ENCODE measurements around the gene COL4A6.

COL4A6 gene

GRCh38 chrX:108257556-108257955, 180.7 kb downstream of the COL4A6 start:
- no peak overlapping the region for H3K27ac Mint-ChIP-seq

DNA sequence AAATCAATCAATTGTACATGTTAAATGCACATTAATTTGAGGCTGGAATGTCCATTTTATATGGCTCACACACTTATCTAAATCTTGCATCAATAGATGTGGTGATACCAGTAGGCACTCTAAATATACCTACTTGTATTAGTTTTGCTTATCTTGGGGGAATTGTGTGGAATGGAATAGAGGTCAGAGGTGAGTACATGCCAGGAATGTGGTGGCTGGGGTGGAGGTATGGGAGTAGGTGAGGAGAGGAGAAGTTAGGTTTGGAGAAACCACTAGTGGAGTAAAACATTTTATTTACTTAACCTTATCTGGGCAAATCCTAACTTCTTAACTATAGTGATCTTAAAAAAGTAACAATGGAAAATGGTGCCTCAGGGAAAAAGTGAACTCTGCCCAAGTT, 183.6 kb downstream of the COL4A6 start:
- Mint-ChIP-seq H3K9me3 (peaks cover 2 to 6% of the 10 kb centered on the region in 2 donors), H3K4me3 (no peak overlapping the region), H3K4me1 (no peaks in the 10 kb centered on the region), H3K27ac (no peak overlapping the region), H3K27me3 (peaks cover 13% of the 10 kb centered on the region in 2 donors), H3K36me3 (no peaks in the 10 kb centered on the region)
- DNase-seq (no peak), ATAC-seq (replicated peaks) (no peak)

More at GRCh38 chrX:108257556-108257955, 180.7 kb downstream of the COL4A6 start:
- Mint-ChIP-seq H3K36me3 (no peaks in the 10 kb centered on the region), H3K4me3 (no peak overlapping the region), H3K27me3 (peaks cover 13% of the 10 kb centered on the region in 2 donors), H3K4me1 (no peaks in the 10 kb centered on the region), H3K9me3 (peaks cover 0 to 3% of the 10 kb centered on the region in 2 donors)
- no peak for ATAC-seq (replicated peaks)
- DNase-seq: no peak

GRCh38 chrX:108250654-108251579, 187.3 kb downstream of the COL4A6 start:
- H3K4me3 Mint-ChIP-seq: no peak overlapping the region
- peaks cover 0 to 16% of the 10 kb centered on the region in 2 donors for H3K27me3 Mint-ChIP-seq
- ATAC-seq (replicated peaks) (no peak), DNase-seq (no peak)
- H3K27ac Mint-ChIP-seq: no peak overlapping the region
- H3K9me3 Mint-ChIP-seq: peaks cover 2 to 6% of the 10 kb centered on the region in 2 donors
- H3K36me3 Mint-ChIP-seq: no peaks in the 10 kb centered on the region
- H3K4me1 Mint-ChIP-seq: no peaks in the 10 kb centered on the region

DNA sequence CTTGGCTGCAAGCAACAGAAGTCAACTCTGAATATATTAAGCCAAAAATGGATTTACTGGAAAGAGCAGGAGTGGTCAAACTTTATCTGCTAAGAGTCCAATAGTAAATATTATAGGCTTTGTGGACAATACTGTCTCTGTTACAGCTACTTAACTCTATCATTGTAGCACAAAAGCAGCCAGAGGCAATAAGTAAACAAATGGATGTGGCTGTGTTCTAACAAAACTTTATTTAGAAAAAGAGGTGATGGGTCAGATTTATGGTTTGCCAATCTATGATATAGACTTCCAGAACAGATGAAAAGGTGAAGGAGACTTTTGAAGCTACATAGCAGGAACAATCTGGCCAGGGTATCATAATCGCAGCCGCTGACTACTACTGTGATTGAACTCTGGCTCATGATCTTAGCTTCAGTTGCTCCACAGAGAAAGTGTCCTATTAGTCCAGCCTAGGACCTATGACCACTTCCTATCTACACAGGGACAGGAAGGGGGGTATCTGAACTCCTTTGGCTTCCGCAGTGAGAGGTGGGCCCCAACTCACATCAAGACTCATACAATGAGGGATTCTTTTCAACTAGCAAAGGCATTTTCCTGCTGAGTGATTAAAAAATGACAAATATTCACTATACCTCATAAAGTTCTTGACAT, 191.8 kb downstream of the COL4A6 start:
- ATAC-seq (replicated peaks): no peak
- no peak for DNase-seq
- H3K4me3 Mint-ChIP-seq: no peak overlapping the region
- H3K27me3 Mint-ChIP-seq: peaks cover 0 to 8% of the 10 kb centered on the region in 2 donors
- H3K4me1 Mint-ChIP-seq: no peaks in the 10 kb centered on the region
- H3K36me3 Mint-ChIP-seq: no peaks in the 10 kb centered on the region
- H3K27ac Mint-ChIP-seq: no peak overlapping the region
- H3K9me3 Mint-ChIP-seq: no peaks in the 10 kb centered on the region

- no peak for DNase-seq
- no peaks in the 10 kb centered on the region for H3K9me3 Mint-ChIP-seq
- H3K27ac Mint-ChIP-seq: no peak overlapping the region
- no peaks in the 10 kb centered on the region for H3K4me1 Mint-ChIP-seq
- no peaks in the 10 kb centered on the region for H3K36me3 Mint-ChIP-seq
- no peak for ATAC-seq (replicated peaks)
- H3K4me3 Mint-ChIP-seq: no peak overlapping the region
- peaks cover 0 to 8% of the 10 kb centered on the region in 2 donors for H3K27me3 Mint-ChIP-seq
These were observed 192.8 kb downstream of the COL4A6 start for GRCh38 chrX:108245462-108245861.

- Mint-ChIP-seq H3K4me1 (no peaks in the 10 kb centered on the region), H3K36me3 (no peaks in the 10 kb centered on the region), H3K27me3 (peaks cover 4 to 19% of the 10 kb centered on the region in 2 donors), H3K4me3 (no peak overlapping the region), H3K27ac (no peak overlapping the region), H3K9me3 (peaks cover 0 to 1% of the 10 kb centered on the region in 2 donors)
- ATAC-seq (replicated peaks): no peak
- DNase-seq: no peak
These were observed 202.2 kb downstream of the COL4A6 start for GRCh38 chrX:108235986-108236385.

DNA sequence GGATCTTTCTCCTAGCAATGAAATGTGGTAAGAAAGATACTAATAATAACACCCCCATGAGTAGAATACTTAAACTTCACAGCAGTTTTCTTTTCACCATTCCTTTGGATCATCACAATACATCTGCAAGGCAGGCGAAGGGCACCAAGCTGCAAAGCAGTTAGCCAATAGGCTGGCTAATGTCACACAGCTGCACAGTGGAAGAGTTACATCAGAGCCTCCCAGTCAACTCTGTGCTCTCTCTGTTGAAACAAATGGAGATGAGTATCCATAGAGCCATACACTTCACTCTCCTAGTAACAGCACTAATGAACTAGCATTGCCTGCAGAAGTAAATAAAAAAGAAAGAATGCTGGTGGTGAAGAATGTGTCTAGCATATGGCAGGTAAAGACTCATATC, 207.6 kb downstream of the COL4A6 start:
- Mint-ChIP-seq H3K27ac (no peak overlapping the region), H3K36me3 (no peaks in the 10 kb centered on the region), H3K27me3 (peaks cover 8 to 13% of the 10 kb centered on the region in 2 donors), H3K4me3 (no peak overlapping the region), H3K4me1 (no peaks in the 10 kb centered on the region), H3K9me3 (no peaks in the 10 kb centered on the region)
- no peak for ATAC-seq (replicated peaks)
- DNase-seq: no peak

DNA sequence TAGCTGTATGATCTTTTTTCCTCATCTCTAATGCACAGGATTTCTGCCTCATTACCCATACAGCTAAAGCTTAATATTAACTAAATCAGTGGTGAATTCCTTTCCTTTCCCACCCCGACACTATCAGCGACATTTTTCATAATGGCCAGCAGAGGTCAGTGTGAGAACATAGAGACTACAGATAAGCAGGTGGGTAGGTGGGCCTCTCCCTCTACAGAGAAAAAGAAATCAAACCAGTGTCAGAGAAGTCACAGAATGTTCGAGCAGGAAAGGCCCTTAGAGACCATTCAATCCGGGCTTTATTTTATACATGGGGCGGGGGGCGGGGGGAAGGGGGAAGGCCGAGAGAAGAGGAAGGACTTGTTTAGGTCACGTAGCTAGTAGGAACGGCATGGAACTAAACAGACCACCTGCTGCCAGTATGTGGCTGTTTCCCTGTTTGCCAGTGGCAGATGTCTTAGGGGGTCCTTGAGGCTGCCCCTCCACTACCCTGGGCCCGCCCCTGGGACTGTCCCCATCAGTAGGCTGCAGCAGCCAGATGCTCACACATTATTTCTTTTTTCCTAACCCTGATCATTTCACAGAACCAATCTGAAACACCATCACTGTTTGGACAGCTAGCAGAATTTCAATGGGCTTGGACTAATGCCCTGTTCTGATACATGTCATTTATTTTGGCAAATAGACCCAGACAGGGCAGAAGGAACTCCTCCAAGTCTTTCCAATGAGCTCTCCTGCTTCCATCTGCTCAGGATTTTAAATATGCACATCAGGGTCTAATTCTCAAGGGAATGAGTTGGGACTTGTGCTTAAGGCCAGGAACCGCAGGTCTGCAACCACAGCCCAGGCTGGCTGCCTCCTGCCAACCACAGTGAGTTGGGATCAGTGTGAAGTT, 213.2 kb downstream of the COL4A6 start:
- DNase-seq: no peak
- Mint-ChIP-seq H3K4me3 (no peak overlapping the region), H3K9me3 (no peaks in the 10 kb centered on the region), H3K36me3 (no peaks in the 10 kb centered on the region), H3K4me1 (peaks cover 3 to 5% of the 10 kb centered on the region in 2 donors), H3K27ac (no peak overlapping the region), H3K27me3 (peaks cover 0 to 27% of the 10 kb centered on the region in 2 donors)
- peak; percentile 39 to 53 for ATAC-seq (replicated peaks)

DNA sequence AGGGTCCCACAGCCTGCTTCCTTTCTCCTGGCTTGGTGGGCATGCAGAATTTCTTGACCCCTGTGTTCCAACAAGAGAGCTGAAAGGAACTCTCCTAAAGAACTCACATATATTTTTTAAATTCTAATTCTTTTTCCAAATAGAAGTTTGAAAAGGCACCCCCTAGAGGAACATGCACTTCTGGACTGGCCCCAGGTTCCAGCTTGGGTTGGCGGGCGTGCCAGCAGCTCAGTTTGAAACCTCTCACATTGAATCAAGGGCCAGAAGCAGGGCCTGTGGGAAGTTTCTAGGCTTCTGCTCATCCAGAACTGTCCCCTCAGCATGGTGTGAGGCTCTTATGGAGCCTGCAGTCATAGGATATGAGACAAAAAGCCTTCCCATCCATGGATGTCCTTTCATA, 214.0 kb downstream of the COL4A6 start:
- Mint-ChIP-seq H3K4me3 (no peak overlapping the region), H3K36me3 (no peaks in the 10 kb centered on the region), H3K27ac (no peak overlapping the region), H3K4me1 (peaks cover 3 to 5% of the 10 kb centered on the region in 2 donors), H3K9me3 (no peaks in the 10 kb centered on the region), H3K27me3 (peaks cover 0 to 27% of the 10 kb centered on the region in 2 donors)
- no peak for ATAC-seq (replicated peaks)
- no peak for DNase-seq

DNA sequence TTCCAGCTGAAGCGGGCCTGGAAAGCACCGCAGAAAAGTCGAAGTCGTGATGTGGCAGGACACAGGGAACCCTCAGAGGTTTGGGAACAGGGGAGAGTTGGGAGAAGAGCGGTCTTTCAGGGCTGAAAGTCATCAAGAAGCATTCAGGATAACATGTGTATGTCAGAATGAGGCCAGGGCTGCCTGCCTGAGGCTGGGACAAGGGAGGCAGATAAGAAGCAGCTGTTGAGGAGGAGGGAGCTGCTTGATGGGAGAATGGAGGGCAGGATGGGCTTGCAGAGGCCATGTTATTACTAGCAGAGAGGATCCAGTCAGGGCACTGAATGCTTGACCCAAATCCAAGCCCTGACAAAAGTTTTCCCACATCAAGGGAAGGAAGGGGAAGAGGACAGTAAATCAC, 214.6 kb downstream of the COL4A6 start:
- Mint-ChIP-seq H3K9me3 (no peaks in the 10 kb centered on the region), H3K4me3 (no peak overlapping the region), H3K4me1 (peaks cover 3 to 5% of the 10 kb centered on the region in 2 donors), H3K27me3 (peaks cover 0 to 22% of the 10 kb centered on the region in 2 donors), H3K27ac (no peak overlapping the region), H3K36me3 (no peaks in the 10 kb centered on the region)
- ATAC-seq (replicated peaks): no peak
- DNase-seq: no peak

DNA sequence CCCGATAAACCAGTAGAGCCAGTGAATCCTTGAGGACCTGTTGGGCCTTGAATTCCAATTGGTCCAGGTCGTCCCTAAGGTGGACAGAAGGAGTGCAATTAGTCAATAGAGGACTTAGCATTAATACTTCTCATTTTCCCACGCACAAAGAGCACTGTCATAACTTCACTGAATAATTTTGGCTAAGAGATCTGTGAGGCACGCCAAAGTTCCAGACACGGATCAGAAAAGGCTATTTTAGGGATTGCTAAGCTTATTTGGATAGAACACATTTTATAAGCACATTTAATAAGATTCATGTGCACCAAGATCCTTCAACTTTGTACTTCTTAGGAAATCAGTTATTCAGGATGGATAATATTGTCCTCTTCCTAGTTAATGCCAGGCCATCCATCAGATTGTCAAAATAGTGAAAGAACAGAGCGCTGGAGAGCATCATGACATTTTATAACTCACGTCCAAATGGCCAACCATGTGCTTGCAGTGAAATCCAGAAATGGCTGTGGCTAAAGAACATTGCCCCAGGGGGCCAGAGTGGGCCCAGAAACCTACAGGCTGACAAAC, 216.8 kb downstream of the COL4A6 start:
- Mint-ChIP-seq H3K27me3 (peaks cover 0 to 14% of the 10 kb centered on the region in 2 donors), H3K9me3 (no peaks in the 10 kb centered on the region), H3K36me3 (no peaks in the 10 kb centered on the region), H3K27ac (no peak overlapping the region), H3K4me1 (peaks cover 3 to 5% of the 10 kb centered on the region in 2 donors), H3K4me3 (no peak overlapping the region)
- DNase-seq (no peak), ATAC-seq (replicated peaks) (no peak)

DNA sequence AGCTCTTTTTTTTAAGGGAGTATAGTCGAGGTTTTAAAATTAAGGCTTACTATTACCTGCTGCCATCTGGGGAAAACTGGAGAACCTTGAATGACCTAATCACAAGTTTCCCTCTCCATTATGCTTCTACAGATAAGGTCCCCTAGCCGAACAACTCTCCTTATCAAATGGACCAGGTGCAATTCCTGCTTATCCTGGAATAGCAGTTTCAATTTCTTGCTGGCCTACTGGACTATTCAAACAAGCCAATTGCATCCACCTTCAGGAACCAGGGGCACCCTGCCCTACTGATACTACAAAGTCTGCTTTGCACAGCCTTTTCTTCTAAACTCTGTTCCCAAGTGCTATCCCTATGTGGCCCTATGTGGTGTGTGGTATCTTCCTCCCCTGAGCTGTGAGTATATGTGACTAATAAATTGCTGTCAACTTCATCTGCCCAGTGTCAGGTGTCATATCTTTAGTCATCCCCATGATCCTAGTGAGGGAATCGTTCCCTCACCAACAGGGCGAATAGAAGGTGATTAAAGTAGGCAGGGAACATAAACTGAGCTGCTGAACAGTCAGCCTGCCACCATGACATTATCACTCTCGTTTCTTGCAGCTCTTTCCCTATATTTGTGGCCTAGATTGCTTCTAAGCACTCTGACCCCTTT, 218.1 kb downstream of the COL4A6 start:
- H3K27me3 Mint-ChIP-seq: peaks cover 0 to 14% of the 10 kb centered on the region in 2 donors
- DNase-seq (no peak), ATAC-seq (replicated peaks) (no peak)
- H3K4me1 Mint-ChIP-seq: peaks cover 3 to 5% of the 10 kb centered on the region in 2 donors
- no peaks in the 10 kb centered on the region for H3K9me3 Mint-ChIP-seq
- H3K36me3 Mint-ChIP-seq: no peaks in the 10 kb centered on the region
- no peak overlapping the region for H3K27ac Mint-ChIP-seq
- no peak overlapping the region for H3K4me3 Mint-ChIP-seq

DNA sequence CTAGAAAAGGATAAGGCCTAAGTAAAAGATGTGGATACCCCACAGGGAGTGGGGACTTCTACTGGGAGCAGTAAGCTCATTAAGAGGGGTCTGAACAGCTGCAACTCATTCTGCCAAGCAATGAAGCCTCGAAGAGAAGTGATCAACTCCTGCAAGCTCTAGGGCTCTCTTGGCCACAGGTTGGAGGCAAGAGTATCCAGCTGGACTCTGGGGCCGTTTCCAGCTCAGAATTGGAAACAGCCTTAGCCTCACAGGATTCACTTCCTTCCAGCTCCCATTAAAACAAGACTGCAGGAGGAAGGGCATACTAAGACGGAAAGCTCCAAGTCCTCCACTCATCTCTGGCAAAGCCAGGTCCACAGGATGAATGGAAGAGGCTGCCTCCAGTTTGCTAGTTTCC, 220.3 kb downstream of the COL4A6 start:
- Mint-ChIP-seq H3K27ac (no peak overlapping the region), H3K4me3 (no peak overlapping the region), H3K27me3 (peaks cover 0 to 6% of the 10 kb centered on the region in 2 donors), H3K4me1 (no peaks in the 10 kb centered on the region), H3K36me3 (no peaks in the 10 kb centered on the region), H3K9me3 (no peaks in the 10 kb centered on the region)
- DNase-seq (no peak), ATAC-seq (replicated peaks) (no peak)

All from stimulated activated naive B cell treated with anti-CD40 and anti-IgM and Interleukin-4, amounts not matched to agents 10 μg/mL and 1 μg/mL and 100 μg/mL, for 72 hours (primary cell).